Fibroblast of skin of abdomen (primary cell): ENCODE measurements around the gene PDZD7.
"Not testable (repeated sequence)": the region's sequence is repeated elsewhere in the genome, so short reads cannot be mapped to it uniquely, and the experiment has no call there.

ENCODE experiments used
- DNase-seq: peaks from one replicate; pipeline ENCODE4 v3.0.0-alpha.2; 2013

The PDZD7 gene

GRCh38 chr10:100982916-100983830 is 47.8 kb downstream of the PDZD7 start:
- DNase-seq: no peak

- DNase-seq: no peak
Observed at GRCh38 chr10:100981178-100981772, 49.7 kb downstream of the PDZD7 start.

GRCh38 chr10:100980711-100981110 is 50.2 kb downstream of the PDZD7 start:
- DNase-seq: no peak

DNA sequence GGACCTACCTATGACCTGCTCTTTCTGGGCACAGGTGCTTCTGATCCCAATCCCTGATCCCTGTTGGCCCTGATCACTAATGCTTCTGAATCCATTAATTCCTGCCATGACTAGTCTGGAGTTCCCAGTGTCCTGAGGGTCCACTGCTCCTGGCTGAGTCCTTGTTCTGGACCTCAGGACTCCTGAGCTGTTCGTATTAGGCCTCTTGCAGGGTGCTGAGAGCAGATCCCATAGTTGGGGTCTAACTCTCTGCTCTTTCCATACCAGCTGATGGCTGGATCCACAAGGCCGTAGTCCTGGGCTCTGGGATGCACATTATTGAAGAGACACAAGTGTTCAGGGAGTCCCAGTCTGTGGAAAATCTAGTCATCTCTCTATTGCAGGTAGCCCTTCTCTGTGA is 50.6 kb downstream of the PDZD7 start:
- DNase-seq: no peak

GRCh38 chr10:100979791-100980272 is 51.1 kb downstream of the PDZD7 start:
- DNase-seq: no peak

GRCh38 chr10:100978901-100979195 is 52.1 kb downstream of the PDZD7 start:
- DNase-seq: no peak

- DNase-seq: no peak
Observed at GRCh38 chr10:100978121-100978900, 52.6 kb downstream of the PDZD7 start.

- no peak for DNase-seq
Observed at GRCh38 chr10:100977436-100977835, 53.5 kb downstream of the PDZD7 start.

DNA sequence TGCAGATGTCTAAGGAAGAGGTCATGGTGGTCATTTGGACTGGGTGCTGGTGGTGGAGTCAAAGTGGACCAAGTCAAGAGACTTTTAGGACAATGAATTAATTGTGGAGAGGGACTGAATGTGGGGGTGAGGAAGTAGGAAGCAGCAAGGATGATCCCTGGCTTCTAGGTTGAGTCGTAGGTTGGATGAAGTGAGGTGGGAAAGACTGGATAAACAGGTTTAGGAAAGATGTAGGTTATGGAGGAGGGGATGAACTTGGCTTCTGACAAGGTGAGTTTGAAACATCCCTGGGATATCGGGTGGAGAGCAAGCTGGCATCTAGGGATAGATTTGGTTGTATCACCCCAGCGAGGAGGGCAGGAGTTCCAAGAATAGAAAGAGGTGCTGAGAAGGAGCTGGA is 54.0 kb downstream of the PDZD7 start:
- DNase-seq: no peak

DNA sequence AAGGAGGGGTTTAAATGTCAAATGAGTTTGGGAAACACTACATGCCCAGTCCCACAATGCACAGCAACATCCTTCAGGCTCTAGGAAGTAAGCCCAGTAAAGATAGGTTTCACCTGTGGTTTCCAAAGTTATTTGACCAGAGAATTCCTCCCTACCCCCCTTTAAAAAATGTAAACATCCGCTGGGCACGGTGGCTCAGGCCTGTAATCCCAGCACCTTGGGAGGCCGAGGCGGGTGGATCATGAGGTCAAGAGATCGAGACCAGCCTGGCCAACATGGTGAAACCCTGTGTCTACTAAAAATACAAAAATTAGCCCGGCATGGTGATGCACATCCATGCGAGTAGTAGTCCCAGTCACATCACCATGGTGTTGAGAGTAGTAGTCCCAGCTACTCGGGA is 55.5 kb downstream of the PDZD7 start:
- not testable (repeated sequence) for DNase-seq

DNA sequence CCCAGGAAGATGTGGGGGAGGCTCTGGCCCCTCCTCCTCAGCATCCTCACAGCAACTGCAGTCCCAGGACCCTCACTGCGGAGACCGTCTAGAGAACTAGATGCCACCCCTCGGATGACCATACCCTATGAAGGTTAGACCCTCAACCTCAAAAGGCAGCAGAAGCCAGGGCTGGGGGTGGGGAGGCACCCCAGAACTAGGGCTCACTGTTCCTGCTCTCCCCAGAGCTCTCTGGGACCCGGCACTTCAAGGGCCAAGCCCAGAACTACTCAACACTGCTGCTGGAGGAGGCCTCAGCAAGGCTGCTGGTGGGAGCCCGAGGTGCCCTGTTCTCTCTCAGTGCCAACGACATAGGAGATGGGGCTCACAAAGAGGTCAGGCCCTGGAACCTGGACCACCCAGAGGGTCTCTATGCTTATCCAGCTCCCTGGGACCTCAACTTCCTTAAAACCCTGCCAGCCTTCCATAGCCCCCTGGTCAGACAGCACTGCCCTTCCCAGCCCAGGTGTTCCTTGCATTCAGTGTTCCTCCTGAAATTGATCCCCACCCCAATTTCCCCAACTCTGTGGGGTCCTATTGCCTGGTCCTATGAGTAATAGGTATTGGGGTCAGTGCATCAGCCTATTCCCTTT is 57.9 kb downstream of the PDZD7 start:
- no peak for DNase-seq

DNA sequence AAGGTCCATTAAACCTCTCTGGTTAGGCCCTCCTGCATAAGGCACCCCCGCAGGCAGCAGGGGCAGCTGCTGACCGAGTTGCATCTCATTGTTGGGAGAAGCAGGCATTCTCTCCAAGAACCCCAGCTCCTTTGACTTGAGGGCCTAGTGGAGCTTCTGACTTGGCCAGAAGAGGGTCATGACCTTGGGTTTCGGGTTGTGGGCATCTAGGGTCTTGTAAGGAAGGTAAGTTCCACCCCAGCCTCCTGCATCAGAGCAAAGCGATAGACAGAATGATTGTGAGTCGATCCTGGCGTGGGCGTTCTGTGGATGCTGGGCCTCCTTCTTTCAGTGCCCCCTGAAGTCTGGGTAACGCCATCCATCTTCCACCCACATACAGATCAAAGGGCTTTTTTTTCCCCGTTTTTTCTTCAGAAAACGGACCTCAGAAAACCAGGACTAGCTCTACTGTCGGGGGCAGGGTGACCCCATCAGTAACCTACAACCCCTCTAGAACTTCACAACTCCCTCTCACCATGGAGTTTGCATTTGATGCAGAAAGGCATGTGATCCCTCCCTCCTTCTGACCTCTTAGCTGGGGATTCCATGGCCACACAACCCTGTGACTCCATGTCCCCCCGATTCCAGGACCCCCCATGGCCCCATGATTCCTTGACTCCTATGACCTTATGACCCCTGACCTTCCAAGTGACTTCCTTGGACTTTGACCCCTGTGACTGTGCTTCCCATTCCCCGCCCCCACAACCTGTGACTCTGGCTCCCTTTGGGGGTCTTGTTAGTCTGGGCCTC is 58.6 kb downstream of the PDZD7 start:
- DNase-seq: no peak

- DNase-seq: no peak
Observed at GRCh38 chr10:100970914-100971811, 59.8 kb downstream of the PDZD7 start.

DNA sequence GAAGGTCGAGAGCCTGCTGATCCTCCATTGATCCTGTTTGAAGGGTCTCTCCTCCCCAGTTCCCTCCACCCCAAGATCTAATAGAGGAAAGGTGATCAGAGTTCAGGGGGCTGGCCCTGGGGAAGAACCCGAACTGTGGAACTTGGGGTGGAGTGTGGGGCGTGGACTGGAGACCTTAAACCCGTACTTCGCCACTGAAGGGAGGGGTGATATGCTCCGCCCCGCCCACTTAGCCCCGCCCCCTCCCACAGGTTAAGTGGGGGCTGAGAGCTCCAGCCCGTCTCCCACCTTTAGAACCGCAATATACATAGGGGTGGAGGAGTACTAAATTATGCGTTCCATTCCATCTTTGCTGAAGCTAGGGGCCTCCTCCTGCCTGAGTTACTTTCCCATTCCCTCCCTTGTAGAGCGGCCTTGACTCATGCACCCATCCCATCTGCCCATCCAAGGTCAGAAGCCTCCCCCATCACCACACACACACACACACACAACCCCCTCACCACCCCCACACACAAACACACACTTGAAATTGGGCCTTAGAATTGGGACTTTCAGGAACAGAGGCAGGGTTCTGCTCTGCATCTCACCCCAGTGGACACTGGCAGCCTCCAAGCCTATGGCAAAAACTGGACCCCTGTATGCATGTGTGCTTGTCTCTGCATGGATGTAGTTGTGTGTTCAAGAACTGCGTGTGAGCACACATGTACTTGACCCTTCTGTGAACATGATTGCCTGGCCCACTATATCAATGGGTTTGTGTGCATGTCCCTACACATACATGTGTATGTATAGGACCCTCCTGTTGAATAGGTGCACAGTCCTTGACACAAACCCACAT is 60.6 kb downstream of the PDZD7 start:
- no peak for DNase-seq

- DNase-seq: peak; percentile 30
Observed at GRCh38 chr10:100969187-100970075, 61.5 kb downstream of the PDZD7 start, which contains the start of gene SEMA4G. SEMA4G (plus strand) TSS chr10:100969504; CDS start chr10:100972913, 3,409 bp downstream.

DNA sequence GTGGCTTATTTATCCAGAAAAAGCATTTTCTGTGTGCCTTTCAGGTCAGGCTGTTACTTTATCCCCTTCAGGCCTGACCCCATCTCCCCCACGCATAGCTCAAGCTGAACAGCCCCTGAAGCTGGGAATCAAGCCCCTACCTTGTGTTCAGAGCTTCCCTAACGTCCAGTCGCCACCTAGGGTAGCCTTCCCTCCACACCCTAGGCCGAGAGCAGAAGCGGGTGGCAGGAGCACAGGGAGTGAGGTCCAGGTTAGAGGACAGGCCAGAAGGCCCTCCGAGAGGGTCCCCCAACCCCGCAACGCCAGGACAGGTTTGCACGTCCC is 62.1 kb downstream of the PDZD7 start:
- no peak for DNase-seq

DNA sequence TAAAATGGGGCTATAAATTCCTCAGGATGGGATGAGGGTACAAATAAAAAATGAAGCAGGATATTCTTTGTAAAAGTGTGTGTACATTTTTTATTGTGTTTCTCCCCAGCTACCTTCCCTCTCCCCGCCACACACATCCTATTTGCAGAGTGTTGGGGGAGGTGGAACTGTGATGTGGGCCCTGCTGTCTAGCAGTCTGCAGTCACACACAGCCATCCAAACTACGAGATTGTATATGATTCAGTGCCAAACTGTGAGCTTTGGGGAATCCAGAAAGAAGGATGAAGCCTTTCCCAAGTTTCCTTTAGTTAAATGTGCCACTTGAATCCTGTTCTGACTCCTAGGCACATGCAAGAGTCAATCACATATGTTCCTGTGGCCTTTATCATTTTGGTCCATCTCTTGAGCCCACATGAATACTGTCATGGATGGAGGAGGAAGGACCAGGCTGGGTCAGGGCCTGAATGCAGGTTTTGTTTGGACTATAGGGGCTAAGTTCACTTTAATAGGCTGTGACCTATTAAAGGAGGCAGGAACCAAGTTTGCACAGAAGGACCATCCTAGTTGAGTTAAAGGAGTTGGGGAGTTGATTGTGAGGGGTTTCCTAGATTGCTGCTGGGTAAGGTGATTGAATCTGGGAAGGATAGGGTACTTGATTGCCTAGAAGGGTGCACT is 62.7 kb downstream of the PDZD7 start:
- no peak for DNase-seq

- DNase-seq: no peak
Observed at GRCh38 chr10:100967332-100967731, 63.6 kb downstream of the PDZD7 start.
